Measurements from ENCODE around the gene HARS1. TPM values are rescaled to one million over a fixed set of nuclear protein-coding genes. Genes with fewer than 3 reads are reported as not detected.
A peak's percentile ranks its signal among the peaks of the same experiment; 100 is the strongest.
"Not testable (repeated sequence)": the region's sequence is repeated elsewhere in the genome, so short reads cannot be mapped to it uniquely, and the experiment has no call there.

Gene HARS1
- total RNA-seq, 6 donors from 2014 or later: 40.7 to 57.6 (median 44.6) TPM

DNA sequence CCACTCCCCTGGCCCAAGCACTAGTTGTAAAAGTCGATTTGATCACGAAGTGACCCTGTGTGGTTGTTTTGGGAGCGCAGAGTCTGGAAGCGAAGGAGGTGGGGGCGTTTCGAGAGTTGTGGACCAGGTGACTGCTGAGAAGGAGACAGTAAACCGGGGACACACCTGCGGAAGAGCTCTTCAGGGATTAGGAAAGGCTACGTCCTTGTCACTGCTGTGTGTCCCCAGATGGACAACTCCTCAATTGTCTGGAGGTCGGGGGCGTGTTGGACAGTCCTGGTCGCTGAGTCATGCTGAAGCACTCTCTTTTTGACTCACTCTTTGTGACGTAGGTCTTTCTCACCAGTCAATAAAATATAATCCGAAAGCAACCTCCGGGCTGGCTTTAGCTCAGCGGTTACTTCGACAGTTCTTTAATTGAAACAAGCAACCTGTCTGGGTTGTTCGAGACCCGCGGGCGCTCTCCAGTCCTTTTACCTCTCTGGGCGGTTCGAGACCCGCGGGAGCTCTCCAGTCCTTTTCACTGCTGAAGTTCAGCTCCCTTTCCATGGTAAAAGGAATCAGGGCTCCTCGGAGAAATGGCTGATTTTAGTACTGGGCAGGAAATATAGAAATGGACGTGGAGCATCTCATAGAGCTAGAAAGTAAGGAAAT, 19.9 kb upstream of the HARS1 start:
- H3K36me3 ChIP-seq: peaks cover 0 to 18% (median 6%) of the 10 kb centered on the region in 4 donors

DNA sequence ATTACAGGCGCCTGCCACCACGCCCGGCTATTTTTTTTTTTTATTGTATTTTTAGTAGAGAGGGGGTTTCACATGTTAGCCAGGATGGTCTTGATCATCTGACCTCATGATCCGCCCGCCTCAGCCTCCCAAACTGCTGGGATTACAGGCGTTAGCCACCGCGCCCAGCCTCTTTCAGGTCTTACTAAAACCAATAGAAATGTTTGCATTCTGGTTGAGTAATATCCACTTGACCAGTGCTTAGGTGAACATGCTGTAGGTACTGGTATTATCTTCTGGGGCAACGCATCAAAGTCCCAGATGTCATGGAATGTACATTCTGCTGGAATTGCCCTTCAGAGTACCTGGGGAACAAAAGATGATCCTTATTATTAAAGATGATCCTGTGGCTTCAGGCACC, 17.6 kb upstream of the HARS1 start:
- DNase-seq; H3K4me1 ChIP-seq; H3K9me3 ChIP-seq; ATAC-seq (ENCODE audit: low FRiP score in 2 of 2); H3K27ac ChIP-seq; H3K27me3 ChIP-seq; H3K4me3 ChIP-seq: not testable (repeated sequence)
- WGBS, 2 donors: 75 to 79% methylated on average over 9 of the region's 9 CpGs
- peaks cover 17 to 40% (median 27%) of the 10 kb centered on the region in 4 donors for H3K36me3 ChIP-seq

More for the DNA sequence above, 19.9 kb upstream of the HARS1 start:
- H3K9me3 ChIP-seq: no peaks in the 10 kb centered on the region
- WGBS, 2 donors: 1% methylated on average over 27 of the region's 27 CpGs
- peak; percentile 95 to 96 for ATAC-seq (ENCODE audit: low FRiP score in 2 of 2)
- peak; percentile 18 to 92 for DNase-seq
- peak overlapping the region; percentile 56 to 67 (median 57) for H3K4me3 ChIP-seq
- TF ChIP-seq POLR2A (IDR thresholded peaks at IDR 0.05) (peak in 3 of 4 donors; percentile 35 to 66 (median 48)), POLR2AphosphoS5 (IDR thresholded peaks at IDR 0.05) (peak; percentile 83 to 85), EP300 (IDR thresholded peaks at IDR 0.05) (peak in 1 of 4 donors; percentile 54)
- TF ChIP-seq, protein P1, sequence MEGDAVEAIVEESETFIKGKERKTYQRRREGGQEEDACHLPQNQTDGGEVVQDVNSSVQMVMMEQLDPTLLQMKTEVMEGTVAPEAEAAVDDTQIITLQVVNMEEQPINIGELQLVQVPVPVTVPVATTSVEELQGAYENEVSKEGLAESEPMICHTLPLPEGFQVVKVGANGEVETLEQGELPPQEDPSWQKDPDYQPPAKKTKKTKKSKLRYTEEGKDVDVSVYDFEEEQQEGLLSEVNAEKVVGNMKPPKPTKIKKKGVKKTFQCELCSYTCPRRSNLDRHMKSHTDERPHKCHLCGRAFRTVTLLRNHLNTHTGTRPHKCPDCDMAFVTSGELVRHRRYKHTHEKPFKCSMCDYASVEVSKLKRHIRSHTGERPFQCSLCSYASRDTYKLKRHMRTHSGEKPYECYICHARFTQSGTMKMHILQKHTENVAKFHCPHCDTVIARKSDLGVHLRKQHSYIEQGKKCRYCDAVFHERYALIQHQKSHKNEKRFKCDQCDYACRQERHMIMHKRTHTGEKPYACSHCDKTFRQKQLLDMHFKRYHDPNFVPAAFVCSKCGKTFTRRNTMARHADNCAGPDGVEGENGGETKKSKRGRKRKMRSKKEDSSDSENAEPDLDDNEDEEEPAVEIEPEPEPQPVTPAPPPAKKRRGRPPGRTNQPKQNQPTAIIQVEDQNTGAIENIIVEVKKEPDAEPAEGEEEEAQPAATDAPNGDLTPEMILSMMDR (IDR thresholded peaks at IDR 0.05): no peak
- peak overlapping the region; percentile 82 to 94 (median 90) for H3K27ac ChIP-seq
- H3K27me3 ChIP-seq: no peaks in the 10 kb centered on the region
- peaks cover 0 to 7% (median 3%) of the 10 kb centered on the region in 4 donors for H3K4me1 ChIP-seq

DNA sequence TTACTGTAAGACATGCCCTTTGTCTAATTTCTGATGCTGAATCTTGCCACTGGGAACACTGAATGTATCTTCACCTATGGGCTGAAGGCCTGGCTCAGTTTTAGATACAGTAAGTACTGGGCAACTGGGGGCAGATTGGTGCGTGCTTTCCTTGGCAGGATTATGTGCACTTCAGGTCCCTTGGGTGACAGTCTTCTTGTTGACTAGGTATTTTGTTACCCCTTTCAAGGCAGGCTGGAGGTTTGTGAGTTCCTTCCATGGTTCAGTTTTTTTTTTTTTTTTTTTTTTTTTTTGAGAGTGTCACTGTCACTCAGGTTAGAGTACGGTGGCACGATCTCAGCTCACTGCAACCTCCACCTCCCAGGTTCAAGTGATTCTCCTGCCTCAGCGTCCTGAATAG, 16.6 kb upstream of the HARS1 start:
- H3K4me1 ChIP-seq: peaks cover 0 to 7% (median 3%) of the 10 kb centered on the region in 4 donors
- WGBS, 2 donors: 93 to 95% methylated on average over 4 of the region's 4 CpGs
- no peak for ATAC-seq (ENCODE audit: low FRiP score in 2 of 2)
- H3K27me3 ChIP-seq: no peaks in the 10 kb centered on the region
- DNase-seq: no peak
- H3K36me3 ChIP-seq: peaks cover 17 to 50% (median 33%) of the 10 kb centered on the region in 4 donors
- H3K4me3 ChIP-seq: no peak overlapping the region
- no peak for TF ChIP-seq EP300 (IDR thresholded peaks at IDR 0.05)
- no peaks in the 10 kb centered on the region for H3K9me3 ChIP-seq
- H3K27ac ChIP-seq: no peak overlapping the region

GRCh38 chr5:140700177-140701144, 9.3 kb upstream of the HARS1 start, which contains the start of gene ZMAT2:
ZMAT2 (plus strand) TSS chr5:140700447; CDS start chr5:140700461, 14 bp downstream.
- ATAC-seq (ENCODE audit: low FRiP score in 2 of 2) (peak; percentile 98 to 99), DNase-seq (peak; percentile 10 to 96)
- H3K4me3 ChIP-seq: peak within 1 kb of the TSS; percentile 45 to 89 (median 82)
- H3K4me1 ChIP-seq: peaks cover 14 to 22% (median 16%) of the 10 kb centered on the region in 4 donors
- H3K9me3 ChIP-seq: no peaks in the 10 kb centered on the region
- peak in 3 of 4 donors; percentile 44 to 83 (median 79) for TF ChIP-seq POLR2A (IDR thresholded peaks at IDR 0.05)
- peak; percentile 95 to 96 for TF ChIP-seq POLR2AphosphoS5 (IDR thresholded peaks at IDR 0.05)
- TF ChIP-seq EP300 (IDR thresholded peaks at IDR 0.05): no peak
- TF ChIP-seq, protein P1 (IDR thresholded peaks at IDR 0.05): no peak
- peaks cover 47 to 87% (median 69%) of the 10 kb centered on the region in 4 donors for H3K36me3 ChIP-seq
- peak within 1 kb of the TSS; percentile 67 to 83 (median 81) for H3K27ac ChIP-seq
- no peaks in the 10 kb centered on the region for H3K27me3 ChIP-seq
- WGBS, 2 donors: 1% methylated on average over 43 to 44 of the region's 44 CpGs

GRCh38 chr5:140696891-140697492, 5.8 kb upstream of the HARS1 start:
- no peak for ATAC-seq (ENCODE audit: low FRiP score in 2 of 2)
- Histone ChIP-seq H3K27ac (no peak overlapping the region), H3K4me3 (no peak overlapping the region), H3K4me1 (peaks cover 24 to 35% (median 27%) of the 10 kb centered on the region in 4 donors), H3K27me3 (no peaks in the 10 kb centered on the region), H3K9me3 (no peaks in the 10 kb centered on the region), H3K36me3 (peaks cover 39 to 74% (median 57%) of the 10 kb centered on the region in 4 donors)
- TF ChIP-seq, protein P1 (IDR thresholded peaks at IDR 0.05): no peak
- TF ChIP-seq EP300 (IDR thresholded peaks at IDR 0.05): no peak
- TF ChIP-seq POLR2AphosphoS5 (IDR thresholded peaks at IDR 0.05): no peak
- no peak for TF ChIP-seq POLR2A (IDR thresholded peaks at IDR 0.05)
- WGBS, 2 donors: 83 to 93% methylated on average over 3 to 4 of the region's 4 CpGs
- DNase-seq: no peak
